Left ventricle myocardium inferior (tissue), 1 donor: ENCODE results near the gene DPCD. TPM values are rescaled to one million over a fixed set of nuclear protein-coding genes. Genes with fewer than 3 reads are reported as not detected.

Experiments
- DNase-seq: peaks from one replicate; pipeline ENCODE4 v3.0.0-alpha.2; 2020
- H3K27ac ChIP-seq: fragments of 200-600 bp; replicated peaks from 2 replicates; pipeline ENCODE4 v1.8.0; 2021
- H3K27me3 ChIP-seq: fragments of 200-600 bp; 2 replicates; pipeline ENCODE4 v1.8.0; 2021; ENCODE audit warnings: low read depth
- H3K36me3 ChIP-seq: fragments of 200-600 bp; 2 replicates; pipeline ENCODE4 v1.8.0; 2021
- H3K4me1 ChIP-seq: fragments of 200-600 bp; 2 replicates; pipeline ENCODE4 v1.8.0; 2021
- H3K4me3 ChIP-seq: fragments of 200-600 bp; 2 replicates; pipeline ENCODE4 v1.8.0; 2021; ENCODE audit warnings: mild to moderate bottlenecking, moderate library complexity
- H3K9me3 ChIP-seq: fragments of 200-600 bp; replicated peaks from 2 replicates; pipeline ENCODE4 v1.8.0; 2021
- intact Hi-C: fragments of 100-400 bp; cut with micrococcal nuclease; formaldehyde crosslinking; loops from one replicate; pipeline ENCODE4 v1.11.0; 2022
- total RNA-seq: library from RNA; stranded (reverse); fragmentation: NEBNext Ultra II Directional; extraction: Animal tissue kit (Norgen Biotek cat#: 25700); gene quantifications from one replicate; pipeline ENCODE4 v1.2.1, GENCODE V29; 2021
- TF ChIP-seq, protein P1 (sequence below): fragments of 200-600 bp; IDR thresholded peaks from 2 replicates; pipeline ENCODE4 v1.8.0; 2021; ENCODE audit warnings: antibody characterized with exemption, mild to moderate bottlenecking, borderline replicate concordance
- donor health status: DM: no; HTN: yes; CAD: no; lungs with severe emphysema.

DPCD gene
- total RNA-seq, 1 donor from 2014 or later, result 24.0 TPM

DNA sequence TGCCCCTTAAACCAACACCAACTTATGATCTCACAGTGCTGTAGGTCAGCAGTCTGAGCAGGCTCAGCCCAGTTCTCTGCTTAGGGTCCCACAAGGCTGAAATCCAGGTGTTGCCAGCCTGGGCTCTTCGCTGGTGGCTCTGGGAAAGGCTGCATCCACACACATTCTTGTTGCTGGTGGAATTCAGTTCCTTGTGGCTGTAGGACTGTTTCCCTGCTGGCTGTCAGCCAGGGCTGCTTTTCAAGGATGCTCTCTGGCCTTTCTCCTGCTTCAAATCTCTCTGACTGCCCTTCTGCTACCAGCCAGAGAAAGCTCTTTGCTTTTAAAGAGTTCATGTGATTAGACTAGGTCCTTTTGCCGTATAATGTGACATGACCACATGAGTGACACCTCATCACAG, 15.3 kb upstream of the DPCD start:
- H3K4me3 ChIP-seq, result no peak overlapping the region
- intact Hi-C loops, result no loop called here
- TF ChIP-seq, protein P1, sequence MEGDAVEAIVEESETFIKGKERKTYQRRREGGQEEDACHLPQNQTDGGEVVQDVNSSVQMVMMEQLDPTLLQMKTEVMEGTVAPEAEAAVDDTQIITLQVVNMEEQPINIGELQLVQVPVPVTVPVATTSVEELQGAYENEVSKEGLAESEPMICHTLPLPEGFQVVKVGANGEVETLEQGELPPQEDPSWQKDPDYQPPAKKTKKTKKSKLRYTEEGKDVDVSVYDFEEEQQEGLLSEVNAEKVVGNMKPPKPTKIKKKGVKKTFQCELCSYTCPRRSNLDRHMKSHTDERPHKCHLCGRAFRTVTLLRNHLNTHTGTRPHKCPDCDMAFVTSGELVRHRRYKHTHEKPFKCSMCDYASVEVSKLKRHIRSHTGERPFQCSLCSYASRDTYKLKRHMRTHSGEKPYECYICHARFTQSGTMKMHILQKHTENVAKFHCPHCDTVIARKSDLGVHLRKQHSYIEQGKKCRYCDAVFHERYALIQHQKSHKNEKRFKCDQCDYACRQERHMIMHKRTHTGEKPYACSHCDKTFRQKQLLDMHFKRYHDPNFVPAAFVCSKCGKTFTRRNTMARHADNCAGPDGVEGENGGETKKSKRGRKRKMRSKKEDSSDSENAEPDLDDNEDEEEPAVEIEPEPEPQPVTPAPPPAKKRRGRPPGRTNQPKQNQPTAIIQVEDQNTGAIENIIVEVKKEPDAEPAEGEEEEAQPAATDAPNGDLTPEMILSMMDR, result no peak

DNA sequence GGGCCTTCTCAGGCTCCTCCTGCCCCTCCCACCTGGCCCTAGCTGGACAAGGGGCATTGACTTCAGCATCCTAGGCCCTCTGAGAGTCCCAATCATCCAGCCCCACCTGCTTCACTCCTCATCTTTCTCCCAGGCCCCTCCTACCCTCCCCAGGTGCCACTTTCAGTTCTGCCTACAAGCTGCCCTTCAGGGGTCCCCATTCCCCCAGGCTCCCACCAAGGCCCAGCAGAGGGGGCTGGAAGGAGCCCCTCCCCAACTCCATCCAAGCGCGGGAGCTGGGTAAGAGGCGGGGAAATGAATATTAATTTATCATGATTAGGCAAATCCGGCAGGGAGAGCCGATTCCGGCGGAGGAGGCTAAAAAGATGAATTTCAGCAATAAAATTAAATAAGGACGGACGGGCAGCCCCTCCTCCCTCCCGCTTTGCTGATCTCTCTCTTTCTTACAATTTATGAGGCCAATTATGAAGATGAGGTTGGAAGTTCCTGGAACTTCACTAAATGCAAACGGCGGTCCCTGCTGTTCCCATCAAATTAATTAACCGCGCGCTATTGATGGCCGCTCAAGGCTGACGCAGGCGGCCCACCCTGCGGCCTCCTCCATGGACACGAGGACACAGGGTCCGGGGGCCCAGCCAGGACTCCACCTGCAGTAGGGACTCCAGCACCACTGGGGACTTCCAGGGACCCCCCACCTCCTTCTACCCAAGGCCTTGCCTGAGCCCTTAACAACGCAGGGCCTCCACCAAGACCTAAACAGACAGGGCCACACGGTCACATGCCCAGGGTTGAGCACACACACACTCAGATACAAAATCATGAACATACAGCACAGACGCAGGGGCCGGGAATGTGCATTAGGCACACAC, 14.0 kb upstream of the DPCD start:
- peaks cover 21% of the 10 kb centered on the region for H3K36me3 ChIP-seq
- intact Hi-C loops, result no loop called here
- peaks cover 17% of the 10 kb centered on the region for H3K4me1 ChIP-seq
- TF ChIP-seq, protein P1, result no peak
- peaks cover 10% of the 10 kb centered on the region for H3K27me3 ChIP-seq
- peaks cover 17% of the 10 kb centered on the region for H3K9me3 ChIP-seq
- DNase-seq, result no peak
- no peak overlapping the region for H3K27ac ChIP-seq
- no peak overlapping the region for H3K4me3 ChIP-seq

More for the DNA sequence above, 15.3 kb upstream of the DPCD start:
- Histone ChIP-seq H3K27ac (no peak overlapping the region), H3K9me3 (peaks cover 17% of the 10 kb centered on the region), H3K4me1 (peaks cover 17% of the 10 kb centered on the region), H3K27me3 (peaks cover 24% of the 10 kb centered on the region), H3K36me3 (peaks cover 9% of the 10 kb centered on the region)
- no peak for DNase-seq

DNA sequence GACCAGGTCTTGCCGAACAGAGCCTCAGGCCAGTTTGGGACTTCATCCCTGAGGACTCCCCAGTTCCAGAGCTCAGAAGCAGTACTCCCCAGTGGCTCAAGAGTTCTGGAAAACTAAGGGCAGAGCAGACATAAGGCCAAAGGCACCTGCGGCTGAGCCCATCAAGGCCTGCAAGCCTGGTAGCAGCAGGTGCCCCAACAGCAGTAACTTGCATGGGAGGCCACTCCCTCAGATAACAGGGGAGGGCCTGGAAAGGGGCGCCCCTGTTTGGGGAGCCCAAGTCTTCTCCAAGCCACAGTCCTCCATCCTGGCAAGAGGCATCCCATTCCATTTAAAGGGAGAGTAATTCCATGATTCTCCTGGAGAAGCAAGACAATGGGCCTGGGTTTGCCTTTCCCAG, 13.0 kb upstream of the DPCD start:
- no peak for DNase-seq
- Histone ChIP-seq H3K9me3 (peaks cover 17% of the 10 kb centered on the region), H3K4me3 (no peak overlapping the region), H3K27me3 (peaks cover under 1% of the 10 kb centered on the region), H3K4me1 (peaks cover 9% of the 10 kb centered on the region), H3K36me3 (peaks cover 31% of the 10 kb centered on the region), H3K27ac (no peak overlapping the region)
- intact Hi-C loops, result no loop called here
- TF ChIP-seq, protein P1, result no peak

DNA sequence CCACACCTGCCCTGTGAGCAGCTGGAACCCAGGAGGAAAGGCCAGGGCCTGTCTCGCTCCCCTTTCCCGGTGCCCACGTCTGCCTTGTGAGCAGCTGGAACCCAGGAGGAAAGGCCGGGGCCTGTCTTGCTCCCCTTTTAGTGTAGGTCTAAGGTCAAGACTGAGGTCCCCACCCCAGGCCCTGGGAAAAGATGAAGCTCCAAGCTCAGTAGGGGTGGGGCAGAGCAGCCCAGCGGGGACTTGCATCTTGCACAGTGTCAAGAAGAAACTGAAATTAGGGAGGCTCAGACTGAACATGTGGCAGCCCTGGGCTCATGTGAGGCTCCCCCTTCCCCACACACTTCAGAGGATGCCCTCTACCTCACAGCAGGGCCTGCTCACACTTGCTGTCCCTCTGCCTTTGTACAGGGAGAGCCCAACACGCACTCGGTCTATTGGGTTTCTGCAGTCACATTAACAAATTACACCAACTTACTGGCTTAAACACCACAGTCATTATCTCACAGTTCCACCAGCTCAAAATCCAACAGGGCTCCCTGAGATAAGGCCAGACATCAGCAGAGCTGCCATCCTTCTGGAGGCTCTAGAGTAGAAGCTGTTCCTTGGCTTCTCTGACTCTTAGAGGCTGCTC, 12.4 kb upstream of the DPCD start:
- Histone ChIP-seq H3K4me3 (no peak overlapping the region), H3K9me3 (peaks cover 17% of the 10 kb centered on the region), H3K27me3 (no peaks in the 10 kb centered on the region), H3K27ac (no peak overlapping the region), H3K36me3 (peaks cover 37% of the 10 kb centered on the region), H3K4me1 (peaks cover 4% of the 10 kb centered on the region)
- intact Hi-C loops, result no loop called here
- TF ChIP-seq, protein P1, result no peak
- DNase-seq, result no peak

DNA sequence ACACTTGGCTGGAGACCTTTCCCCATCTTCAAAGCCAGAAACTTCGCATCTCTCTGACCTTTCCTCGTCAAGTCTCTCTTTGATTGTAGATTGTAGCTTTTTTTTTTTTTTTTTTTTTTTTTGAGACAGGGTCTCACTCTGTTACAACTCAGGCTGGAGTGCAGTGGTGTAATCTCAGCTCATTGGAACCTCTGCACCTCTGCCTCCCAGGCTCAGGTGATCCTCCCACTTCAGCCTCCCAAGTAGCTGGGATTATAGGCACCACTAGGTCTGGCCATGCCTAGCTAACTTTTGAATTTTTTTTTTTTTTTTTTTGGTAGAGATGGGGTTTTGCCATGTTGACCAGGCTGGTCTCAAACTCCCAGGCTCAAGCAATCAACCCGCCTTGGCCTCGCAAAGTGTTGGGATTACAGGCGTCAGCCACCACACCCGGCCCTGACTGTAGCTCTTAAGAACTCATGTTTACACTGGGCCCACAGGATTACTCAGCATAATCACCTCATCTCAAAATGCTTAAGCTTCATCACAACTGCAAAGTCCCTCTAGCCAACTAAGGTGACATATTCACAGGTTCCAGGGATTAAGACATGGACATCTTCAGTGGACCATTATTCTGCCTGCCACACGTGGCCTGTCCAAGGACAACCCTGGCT, 11.8 kb upstream of the DPCD start:
- no peak overlapping the region for H3K27ac ChIP-seq
- no peak for DNase-seq
- intact Hi-C loops, result no loop called here
- no peak overlapping the region for H3K4me3 ChIP-seq
- H3K36me3 ChIP-seq, result peaks cover 44% of the 10 kb centered on the region
- H3K27me3 ChIP-seq, result no peaks in the 10 kb centered on the region
- H3K4me1 ChIP-seq, result no peaks in the 10 kb centered on the region
- TF ChIP-seq, protein P1, result no peak
- H3K9me3 ChIP-seq, result peaks cover 17% of the 10 kb centered on the region
